ENCODE measurements around the gene RNF40.

RNF40 gene

DNA sequence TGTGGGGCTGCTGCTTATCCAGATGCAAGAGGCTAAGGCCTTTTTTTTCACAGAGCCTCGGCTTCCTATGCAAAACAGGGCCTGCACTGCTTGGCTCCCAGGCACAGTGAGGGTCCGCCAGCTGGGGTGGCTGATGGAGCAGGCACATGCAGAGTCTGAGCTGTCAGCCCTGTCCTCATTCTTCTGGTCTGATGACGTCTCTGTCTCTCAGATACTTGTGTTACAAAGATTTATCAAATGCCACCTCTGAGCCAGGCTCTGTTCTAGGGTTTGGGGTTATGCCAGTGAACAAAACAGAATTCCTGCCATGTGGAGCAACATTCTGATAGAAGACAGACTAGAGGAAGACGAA, 4.8 kb downstream of the RNF40 start:
- Mint-ChIP-seq H3K4me3 (no peak overlapping the region), H3K36me3 (ENCODE audit: low read depth) (peaks cover 63% of the 10 kb centered on the region), H3K4me1 (peaks cover 15% of the 10 kb centered on the region), H3K27ac (no peak overlapping the region), H3K9me3 (no peaks in the 10 kb centered on the region), H3K27me3 (ENCODE audit: low read depth) (no peaks in the 10 kb centered on the region)
- TF ChIP-seq, protein P1, sequence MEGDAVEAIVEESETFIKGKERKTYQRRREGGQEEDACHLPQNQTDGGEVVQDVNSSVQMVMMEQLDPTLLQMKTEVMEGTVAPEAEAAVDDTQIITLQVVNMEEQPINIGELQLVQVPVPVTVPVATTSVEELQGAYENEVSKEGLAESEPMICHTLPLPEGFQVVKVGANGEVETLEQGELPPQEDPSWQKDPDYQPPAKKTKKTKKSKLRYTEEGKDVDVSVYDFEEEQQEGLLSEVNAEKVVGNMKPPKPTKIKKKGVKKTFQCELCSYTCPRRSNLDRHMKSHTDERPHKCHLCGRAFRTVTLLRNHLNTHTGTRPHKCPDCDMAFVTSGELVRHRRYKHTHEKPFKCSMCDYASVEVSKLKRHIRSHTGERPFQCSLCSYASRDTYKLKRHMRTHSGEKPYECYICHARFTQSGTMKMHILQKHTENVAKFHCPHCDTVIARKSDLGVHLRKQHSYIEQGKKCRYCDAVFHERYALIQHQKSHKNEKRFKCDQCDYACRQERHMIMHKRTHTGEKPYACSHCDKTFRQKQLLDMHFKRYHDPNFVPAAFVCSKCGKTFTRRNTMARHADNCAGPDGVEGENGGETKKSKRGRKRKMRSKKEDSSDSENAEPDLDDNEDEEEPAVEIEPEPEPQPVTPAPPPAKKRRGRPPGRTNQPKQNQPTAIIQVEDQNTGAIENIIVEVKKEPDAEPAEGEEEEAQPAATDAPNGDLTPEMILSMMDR (IDR thresholded peaks at IDR 0.05; ENCODE audit: unreplicated experiment in 3 of 3): no peak

DNA sequence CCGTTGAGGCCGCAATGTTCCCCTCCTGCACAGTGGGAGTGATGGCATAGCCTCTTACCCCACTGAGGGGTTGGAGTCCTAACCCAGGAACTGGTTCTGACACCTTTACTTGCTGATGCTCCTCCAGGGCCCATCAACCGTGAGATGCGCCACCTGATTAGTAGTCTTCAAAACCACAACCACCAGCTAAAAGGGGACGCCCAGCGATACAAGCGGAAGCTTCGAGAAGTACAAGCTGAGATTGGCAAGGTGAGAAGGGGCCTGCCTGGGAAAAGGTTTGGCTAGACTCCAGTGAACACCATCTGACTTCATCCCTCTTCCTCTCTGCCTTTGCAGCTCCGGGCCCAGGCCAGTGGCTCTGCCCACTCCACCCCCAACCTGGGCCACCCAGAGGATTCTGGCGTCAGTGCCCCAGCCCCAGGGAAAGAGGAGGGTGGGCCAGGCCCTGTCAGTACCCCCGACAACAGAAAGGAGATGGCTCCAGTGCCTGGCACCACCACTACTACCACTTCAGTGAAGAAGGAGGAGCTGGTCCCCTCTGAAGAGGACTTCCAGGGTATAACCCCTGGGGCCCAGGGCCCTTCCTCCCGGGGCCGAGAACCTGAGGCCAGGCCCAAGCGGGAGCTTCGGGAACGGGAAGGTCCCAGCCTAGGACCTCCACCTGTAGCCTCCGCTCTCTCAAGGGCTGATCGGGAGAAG, 5.8 kb downstream of the RNF40 start:
- Mint-ChIP-seq H3K4me1 (peaks cover 8% of the 10 kb centered on the region), H3K27me3 (ENCODE audit: low read depth) (no peaks in the 10 kb centered on the region), H3K27ac (no peak overlapping the region), H3K4me3 (no peak overlapping the region), H3K36me3 (ENCODE audit: low read depth) (peaks cover 70% of the 10 kb centered on the region), H3K9me3 (no peaks in the 10 kb centered on the region)
- TF ChIP-seq, protein P1 (IDR thresholded peaks at IDR 0.05; ENCODE audit: unreplicated experiment in 3 of 3): no peak

DNA sequence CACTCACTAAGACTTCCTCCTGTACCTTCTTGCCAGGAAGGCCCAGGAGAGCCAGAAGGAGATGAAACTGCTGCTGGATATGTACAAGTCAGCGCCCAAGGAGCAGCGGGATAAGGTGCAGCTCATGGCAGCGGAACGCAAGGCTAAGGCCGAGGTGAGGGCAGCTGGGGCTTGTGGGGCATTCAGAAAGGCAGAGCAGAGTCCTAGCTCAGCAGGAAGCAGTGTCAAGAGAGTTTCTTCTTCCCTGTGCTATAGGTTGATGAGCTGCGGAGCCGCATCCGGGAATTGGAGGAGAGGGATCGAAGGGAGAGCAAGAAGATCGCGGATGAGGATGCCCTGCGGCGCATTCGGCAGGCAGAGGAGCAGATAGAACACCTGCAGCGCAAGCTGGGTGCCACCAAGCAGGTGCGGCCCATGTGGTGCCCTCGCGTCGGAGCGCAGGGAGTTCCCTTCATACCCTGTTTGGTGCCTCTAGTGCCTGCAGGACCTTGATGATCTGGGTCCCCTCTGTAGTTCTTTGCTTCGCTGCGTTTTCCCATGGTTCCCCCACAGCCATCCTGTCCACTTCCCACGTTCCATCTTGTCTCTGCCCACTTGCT, 6.6 kb downstream of the RNF40 start:
- peaks cover 3% of the 10 kb centered on the region for H3K4me1 Mint-ChIP-seq
- H3K36me3 Mint-ChIP-seq (ENCODE audit: low read depth): peaks cover 68% of the 10 kb centered on the region
- TF ChIP-seq, protein P1 (IDR thresholded peaks at IDR 0.05; ENCODE audit: unreplicated experiment in 3 of 3): no peak
- H3K9me3 Mint-ChIP-seq: no peaks in the 10 kb centered on the region
- no peaks in the 10 kb centered on the region for H3K27me3 Mint-ChIP-seq (ENCODE audit: low read depth)
- H3K4me3 Mint-ChIP-seq: no peak overlapping the region
- H3K27ac Mint-ChIP-seq: no peak overlapping the region

DNA sequence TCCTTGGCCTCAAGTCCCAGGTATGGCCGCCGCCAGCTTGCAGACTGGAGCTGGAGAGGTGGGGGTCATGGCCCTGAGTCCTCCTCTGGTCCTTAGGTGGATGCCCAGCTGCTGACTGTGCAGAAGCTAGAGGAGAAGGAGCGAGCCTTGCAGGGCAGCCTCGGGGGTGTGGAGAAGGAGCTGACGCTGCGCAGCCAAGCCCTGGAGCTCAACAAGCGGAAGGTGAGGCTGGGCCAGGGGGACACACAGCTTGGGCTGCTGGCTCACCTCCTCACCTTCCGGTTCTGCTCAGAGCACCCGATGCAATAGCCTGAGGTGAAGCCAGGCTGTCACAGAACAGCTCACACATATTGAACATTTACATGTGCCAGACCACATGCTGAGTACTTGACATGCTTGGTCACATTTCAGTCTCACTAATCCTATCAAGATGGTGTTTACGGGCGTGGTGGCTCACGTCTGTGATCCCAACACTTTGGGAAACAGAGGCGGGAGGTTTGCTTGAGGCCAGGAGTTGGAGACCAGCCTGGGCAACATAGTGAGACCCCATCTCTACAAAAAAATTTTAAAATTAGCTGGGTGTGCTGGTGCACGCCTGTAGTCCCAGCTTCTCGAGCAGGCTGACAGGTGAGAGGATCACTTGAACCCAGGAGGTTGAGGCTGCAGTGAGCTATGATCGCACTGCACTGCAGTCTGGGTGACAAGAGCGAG, 7.4 kb downstream of the RNF40 start:
- TF ChIP-seq, protein P1 (IDR thresholded peaks at IDR 0.05; ENCODE audit: unreplicated experiment in 3 of 3): no peak
- no peak overlapping the region for H3K4me3 Mint-ChIP-seq

DNA sequence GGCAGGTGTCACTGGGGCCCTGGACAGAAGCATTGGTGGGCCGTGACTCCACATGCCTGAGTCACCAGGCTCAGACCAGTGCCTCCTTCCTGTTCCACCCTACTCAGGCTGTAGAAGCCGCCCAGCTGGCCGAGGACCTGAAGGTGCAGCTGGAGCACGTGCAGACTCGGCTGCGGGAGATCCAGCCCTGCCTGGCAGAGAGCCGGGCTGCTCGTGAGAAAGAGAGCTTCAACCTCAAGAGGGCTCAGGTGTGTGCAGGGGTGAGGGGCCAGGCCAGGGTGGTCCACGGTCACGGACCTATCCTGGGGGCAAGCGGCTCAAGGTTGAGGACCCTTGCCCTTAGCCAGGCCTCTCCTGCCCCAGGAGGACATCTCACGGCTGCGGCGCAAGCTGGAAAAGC, 9.6 kb downstream of the RNF40 start:
- TF ChIP-seq, protein P1 (IDR thresholded peaks at IDR 0.05; ENCODE audit: unreplicated experiment in 3 of 3): no peak
- Mint-ChIP-seq H3K27me3 (ENCODE audit: low read depth) (no peaks in the 10 kb centered on the region), H3K4me1 (peaks cover 7% of the 10 kb centered on the region), H3K27ac (no peak overlapping the region), H3K9me3 (no peaks in the 10 kb centered on the region), H3K36me3 (ENCODE audit: low read depth) (peaks cover 48% of the 10 kb centered on the region), H3K4me3 (peak overlapping the region in 1 of 3 experiments; percentile 23)

More for the DNA sequence above, 7.4 kb downstream of the RNF40 start:
- no peaks in the 10 kb centered on the region for H3K4me1 Mint-ChIP-seq
- no peaks in the 10 kb centered on the region for H3K27me3 Mint-ChIP-seq (ENCODE audit: low read depth)
- H3K27ac Mint-ChIP-seq: no peak overlapping the region
- H3K36me3 Mint-ChIP-seq (ENCODE audit: low read depth): peaks cover 66% of the 10 kb centered on the region
- H3K9me3 Mint-ChIP-seq: no peaks in the 10 kb centered on the region
